H9 (cell line): ENCODE results near the gene NPHP4. TPM values are rescaled to one million over a fixed set of nuclear protein-coding genes. Genes with fewer than 3 reads are reported as not detected.

Experiments used
- DNase-seq: peaks from one replicate; pipeline ENCODE4 v3.0.0-alpha.2; 2017
- H2AFZ ChIP-seq: one replicate; pipeline ENCODE4 v1.6.1; 2013; ENCODE audit warnings: mild to moderate bottlenecking, low read length, control low read depth, moderate library complexity
- H2AK5ac ChIP-seq: 2 replicates; pipeline ENCODE4 v1.6.1; 2013; ENCODE audit warnings: low read length, control low read depth, mixed read lengths; ENCODE audit not compliant: insufficient read length
- H2BK120ac ChIP-seq: one replicate; pipeline ENCODE4 v1.6.1; 2013; ENCODE audit warnings: low read depth, mild to moderate bottlenecking, low read length, control low read depth, inconsistent platforms; ENCODE audit not compliant: poor library complexity, severe bottlenecking
- H2BK12ac ChIP-seq: 2 replicates; pipeline ENCODE4 v1.6.1; 2013; ENCODE audit warnings: low read length, control low read depth, mixed read lengths, low read depth; ENCODE audit not compliant: insufficient read length
- H2BK15ac ChIP-seq: 2 replicates; pipeline ENCODE4 v1.6.1; 2013; ENCODE audit warnings: low read depth, low read length, control low read depth
- H2BK20ac ChIP-seq: one replicate; pipeline ENCODE4 v1.6.1; 2013; ENCODE audit warnings: low read depth, mild to moderate bottlenecking, low read length, control low read depth, inconsistent platforms; ENCODE audit not compliant: poor library complexity, severe bottlenecking
- H2BK5ac ChIP-seq: 2 replicates; pipeline ENCODE4 v1.6.1; 2013; ENCODE audit warnings: low read length, control low read depth, mixed read lengths; ENCODE audit not compliant: insufficient read length
- H3K14ac ChIP-seq: 2 replicates; pipeline ENCODE4 v1.6.1; 2013; ENCODE audit warnings: low read length, control low read depth; ENCODE audit not compliant: insufficient read depth
- H3K18ac ChIP-seq: 2 replicates; pipeline ENCODE4 v1.6.1; 2013; ENCODE audit warnings: low read depth, mild to moderate bottlenecking, mixed read lengths, low read length, control low read depth; ENCODE audit not compliant: insufficient read length
- H3K23ac ChIP-seq: 2 replicates; pipeline ENCODE4 v1.6.1; 2013; ENCODE audit warnings: low read length, control low read depth, mixed read lengths, low read depth; ENCODE audit not compliant: insufficient read length
- H3K23me2 ChIP-seq: 2 replicates; pipeline ENCODE4 v1.6.1; 2013; ENCODE audit warnings: low read depth, mild to moderate bottlenecking, mixed read lengths, low read length, control low read depth; ENCODE audit not compliant: insufficient read length, poor library complexity, severe bottlenecking
- H3K27ac ChIP-seq: 2 replicates; pipeline ENCODE4 v1.5.1; 2013; ENCODE audit warnings: low read length, control low read depth, mixed read lengths, low read depth; ENCODE audit not compliant: insufficient read length
- H3K27me3 ChIP-seq: 2 replicates; pipeline ENCODE4 v1.6.1; 2013; ENCODE audit warnings: low read length, control low read depth, inconsistent platforms; ENCODE audit not compliant: insufficient read depth
- H3K4ac ChIP-seq: 2 replicates; pipeline ENCODE4 v1.6.1; 2013; ENCODE audit warnings: low read depth, mild to moderate bottlenecking, control low read depth, inconsistent platforms, low read length, moderate library complexity
- H3K4me1 ChIP-seq: 2 replicates; pipeline ENCODE4 v1.6.1; 2013; ENCODE audit warnings: low read length, control low read depth, inconsistent platforms; ENCODE audit not compliant: insufficient read depth
- H3K4me2 ChIP-seq: 2 replicates; pipeline ENCODE4 v1.6.1; 2013; ENCODE audit warnings: low read length, control low read depth, mixed read lengths; ENCODE audit not compliant: insufficient read length, insufficient read depth
- H3K56ac ChIP-seq: 2 replicates; pipeline ENCODE4 v1.6.1; 2013; ENCODE audit warnings: low read depth, mild to moderate bottlenecking, mixed read lengths, low read length, control low read depth; ENCODE audit not compliant: insufficient read length
- H3K79me1 ChIP-seq: 2 replicates; pipeline ENCODE4 v1.6.1; 2013; ENCODE audit warnings: low read depth, mild to moderate bottlenecking, moderate library complexity, low read length, control low read depth, inconsistent platforms; ENCODE audit not compliant: insufficient read depth, poor library complexity, severe bottlenecking
- H3K79me2 ChIP-seq: 2 replicates; pipeline ENCODE4 v1.6.1; 2013; ENCODE audit warnings: low read length, control low read depth, inconsistent platforms; ENCODE audit not compliant: insufficient read depth
- H3K9ac ChIP-seq: 2 replicates; pipeline ENCODE4 v1.6.1; 2013; ENCODE audit warnings: low read length, control low read depth, mixed read lengths; ENCODE audit not compliant: insufficient read length; ENCODE audit errors: extremely low read depth
- H3K9me3 ChIP-seq: one replicate; pipeline ENCODE4 v1.6.1; 2013; ENCODE audit warnings: low read depth, low read length, inconsistent platforms; ENCODE audit not compliant: control insufficient read depth
- H3T11ph ChIP-seq: one replicate; pipeline ENCODE4 v1.6.1; 2013; ENCODE audit warnings: mild to moderate bottlenecking, low read length, control low read depth, inconsistent platforms
- H4K20me1 ChIP-seq: one replicate; pipeline ENCODE4 v1.6.1; 2013; ENCODE audit not compliant: control insufficient read depth, insufficient read length, insufficient read depth
- H4K5ac ChIP-seq: 2 replicates; pipeline ENCODE4 v1.6.1; 2013; ENCODE audit warnings: low read depth, mild to moderate bottlenecking, mixed read lengths, low read length, control low read depth; ENCODE audit not compliant: insufficient read length
- H4K8ac ChIP-seq: replicated peaks from 2 replicates; pipeline ENCODE4 v1.6.1; 2013; ENCODE audit warnings: low read length, control low read depth, mixed read lengths, low read depth; ENCODE audit not compliant: insufficient read length
- H4K91ac ChIP-seq: 2 replicates; pipeline ENCODE4 v1.6.1; 2013; ENCODE audit warnings: low read depth, mild to moderate bottlenecking, moderate library complexity, mixed read lengths, low read length, control low read depth; ENCODE audit not compliant: insufficient read length
- H3K27ac Mint-ChIP-seq, 3 experiments: 2 replicates in 2 of 3; 3 replicates in 1 of 3; pipeline ENCODE4 v1.8.0; 2020 to 2021; ENCODE audit warnings: mixed read lengths in 3 of 3, mild to moderate bottlenecking in 1 of 3, moderate library complexity in 1 of 3
- H3K27me3 Mint-ChIP-seq: 2 replicates; pipeline ENCODE4 v1.8.0; 2021; ENCODE audit warnings: low read depth, mild to moderate bottlenecking, moderate library complexity, mixed read lengths
- H3K36me3 Mint-ChIP-seq, 3 experiments: 2 replicates in 2 of 3; 3 replicates in 1 of 3; pipeline ENCODE4 v1.8.0; 2020 to 2021; ENCODE audit warnings: low read depth in 3 of 3, mixed read lengths in 3 of 3; ENCODE audit not compliant: insufficient read depth in 1 of 3
- H3K4me1 Mint-ChIP-seq, 2 experiments: 2 replicates each; pipeline ENCODE4 v1.8.0; 2020; ENCODE audit warnings: mixed read lengths in 2 of 2
- H3K4me3 Mint-ChIP-seq, 2 experiments: 2 replicates in 1 of 2; 3 replicates in 1 of 2; pipeline ENCODE4 v1.8.0; 2020 to 2021; ENCODE audit warnings: mild to moderate bottlenecking in 2 of 2, mixed read lengths in 2 of 2, moderate library complexity in 1 of 2
- H3K9me3 Mint-ChIP-seq, 2 experiments: 2 replicates in 1 of 2; 3 replicates in 1 of 2; pipeline ENCODE4 v1.8.0; 2020; ENCODE audit warnings: mild to moderate bottlenecking in 2 of 2, mixed read lengths in 2 of 2, moderate library complexity in 1 of 2
- WGBS: extraction: QIAGEN DNeasy Blood & Tissue Kit; methylation state at CpG from one replicate; pipeline ENCODE4 v1.1.7; 2013; ENCODE audit warnings: missing lambda C conversion rate, low lambda C conversion rate, mixed read lengths; ENCODE audit not compliant: insufficient read length; ENCODE audit errors: extremely low coverage; 5-methylcytosine and 5-hydroxymethylcytosine counted together
- total RNA-seq: library from RNA; stranded (reverse); gene quantifications from 2 replicates; pipeline ENCODE4 v1.2.1, GENCODE V29; 2021
- TF ChIP-seq, protein P1 (sequence below): fragments of 200-600 bp; sonication (generic); conservative IDR thresholded peaks from 3 replicates; pipeline ENCODE4 v1.8.0; 2021; ENCODE audit warnings: antibody characterized with exemption, mild to moderate bottlenecking

Gene NPHP4
- total RNA-seq, 1 experiment from 2014 or later = 17.6 TPM

DNA sequence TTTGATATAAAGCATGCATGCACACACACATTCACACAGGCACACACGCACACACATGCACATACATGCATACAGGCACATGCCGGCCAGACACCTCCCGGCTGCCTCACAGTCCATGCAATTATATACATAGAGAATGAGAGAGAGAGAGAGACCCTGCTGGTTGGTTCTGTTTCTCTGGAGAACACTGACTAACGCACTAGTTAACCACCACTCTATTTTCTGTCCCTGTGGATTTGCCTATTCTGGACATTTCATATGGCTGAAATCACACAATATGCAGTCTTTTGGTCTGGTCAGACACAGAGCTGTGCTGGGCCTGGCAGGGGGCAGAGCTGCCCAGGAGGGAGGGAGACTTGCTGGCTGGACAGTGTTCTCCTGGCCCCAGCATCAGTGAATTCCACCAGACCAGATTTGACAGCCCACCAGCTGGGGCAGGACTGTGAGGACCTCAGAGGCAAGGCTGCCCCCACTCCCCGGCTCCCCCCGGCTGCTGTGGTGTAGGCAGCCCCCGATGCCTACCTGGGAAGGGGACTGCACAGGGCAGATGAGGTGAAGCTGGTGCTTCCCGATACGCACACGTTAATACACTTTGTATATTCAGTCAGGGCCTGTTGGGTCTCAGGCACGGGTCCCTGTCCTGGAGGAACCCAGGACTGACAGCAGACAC, 152.2 kb downstream of the NPHP4 start:
- no peaks in the 10 kb centered on the region for H3K27me3 ChIP-seq
- H3K4ac ChIP-seq = no peak overlapping the region
- H2BK5ac ChIP-seq = no peak overlapping the region
- Mint-ChIP-seq H3K36me3 (no peaks in the 10 kb centered on the region), H3K4me3 (no peak overlapping the region), H3K27ac (no peak overlapping the region), H3K27me3 (peaks cover 7% of the 10 kb centered on the region), H3K4me1 (peaks cover 20 to 37% of the 10 kb centered on the region in 2 experiments), H3K9me3 (no peaks in the 10 kb centered on the region; a peak in 1 of 5 replicates)
- H3K23me2 ChIP-seq = no peaks in the 10 kb centered on the region
- H3K79me1 ChIP-seq = no peaks in the 10 kb centered on the region
- H3K14ac ChIP-seq = no peak overlapping the region
- H3K4me1 ChIP-seq = no peaks in the 10 kb centered on the region
- no peak overlapping the region for H4K91ac ChIP-seq
- H3K27ac ChIP-seq = no peak overlapping the region
- no peak overlapping the region for H3T11ph ChIP-seq
- WGBS = no CpG with 5 or more reads among the region's 11 CpGs
- no peak for DNase-seq
- no peak overlapping the region for H2BK15ac ChIP-seq
- TF ChIP-seq, protein P1, sequence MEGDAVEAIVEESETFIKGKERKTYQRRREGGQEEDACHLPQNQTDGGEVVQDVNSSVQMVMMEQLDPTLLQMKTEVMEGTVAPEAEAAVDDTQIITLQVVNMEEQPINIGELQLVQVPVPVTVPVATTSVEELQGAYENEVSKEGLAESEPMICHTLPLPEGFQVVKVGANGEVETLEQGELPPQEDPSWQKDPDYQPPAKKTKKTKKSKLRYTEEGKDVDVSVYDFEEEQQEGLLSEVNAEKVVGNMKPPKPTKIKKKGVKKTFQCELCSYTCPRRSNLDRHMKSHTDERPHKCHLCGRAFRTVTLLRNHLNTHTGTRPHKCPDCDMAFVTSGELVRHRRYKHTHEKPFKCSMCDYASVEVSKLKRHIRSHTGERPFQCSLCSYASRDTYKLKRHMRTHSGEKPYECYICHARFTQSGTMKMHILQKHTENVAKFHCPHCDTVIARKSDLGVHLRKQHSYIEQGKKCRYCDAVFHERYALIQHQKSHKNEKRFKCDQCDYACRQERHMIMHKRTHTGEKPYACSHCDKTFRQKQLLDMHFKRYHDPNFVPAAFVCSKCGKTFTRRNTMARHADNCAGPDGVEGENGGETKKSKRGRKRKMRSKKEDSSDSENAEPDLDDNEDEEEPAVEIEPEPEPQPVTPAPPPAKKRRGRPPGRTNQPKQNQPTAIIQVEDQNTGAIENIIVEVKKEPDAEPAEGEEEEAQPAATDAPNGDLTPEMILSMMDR = no peak
- H4K20me1 ChIP-seq = no peaks in the 10 kb centered on the region
- no peaks in the 10 kb centered on the region for H3K79me2 ChIP-seq
- H2AK5ac ChIP-seq = no peak overlapping the region
- no peak overlapping the region for H2BK12ac ChIP-seq
- H2BK20ac ChIP-seq = no peak overlapping the region
- H4K5ac ChIP-seq = no peak overlapping the region
- H2BK120ac ChIP-seq = no peak overlapping the region
- H4K8ac ChIP-seq = no peak overlapping the region
- H3K56ac ChIP-seq = no peak overlapping the region
- no peak overlapping the region for H3K4me2 ChIP-seq
- no peak overlapping the region for H3K23ac ChIP-seq
- H3K9ac ChIP-seq = no peak overlapping the region
- H3K18ac ChIP-seq = no peak overlapping the region
- H3K9me3 ChIP-seq = no peaks in the 10 kb centered on the region
- no peak overlapping the region for H2AFZ ChIP-seq
